GM12891 (cell line): ENCODE data around the gene SLC35B1.

Experiments used
- POLR2A ChIP-seq: IDR thresholded peaks from 2 replicates; pipeline ENCODE4 v1.6.1; 2011; ENCODE audit warnings: low read depth, low read length, control low read depth
- POLR2AphosphoS5 ChIP-seq: IDR thresholded peaks from 2 replicates; pipeline ENCODE4 v1.6.1; 2011; ENCODE audit warnings: low read depth, low read length, control low read depth
- TAF1 ChIP-seq: IDR thresholded peaks from 2 replicates; pipeline ENCODE4 v1.6.1; 2011; ENCODE audit warnings: low read depth, low read length, control low read depth

DNA sequence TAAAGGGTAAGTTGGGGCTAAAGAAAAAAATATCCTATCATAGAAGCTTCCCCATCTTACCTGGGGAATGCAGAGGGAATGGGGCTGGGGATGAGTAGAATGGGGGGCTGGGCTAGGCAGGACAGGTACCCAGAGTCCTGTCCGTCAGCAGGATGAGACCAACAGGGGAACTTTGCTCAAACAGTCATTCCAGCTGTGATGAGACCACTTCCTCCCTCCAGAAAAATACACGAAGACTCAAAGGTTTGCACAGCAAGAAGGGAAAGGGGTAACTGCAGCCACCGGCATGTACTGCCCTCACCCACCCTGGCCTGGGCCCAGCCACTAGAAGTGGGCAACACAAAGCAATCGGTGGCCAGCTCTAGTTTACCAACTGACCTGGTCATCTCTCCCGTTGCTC, 20.7 kb upstream of the SLC35B1 start:
- TF ChIP-seq TAF1 (no peak), POLR2A (no peak), POLR2AphosphoS5 (no peak)
